A549 (cell line): ENCODE measurements around the gene SATB2. TPM values are rescaled to one million over a fixed set of nuclear protein-coding genes. Genes with fewer than 3 reads are reported as not detected.

Experiments used
- ATAC-seq, 2 experiments: fragments of 200-7000 bp in 1 of 2; fragments of >200 bp in 1 of 2; cut with Nextera tagmentation in 1 of 2; cut with Tn5 transposase in 1 of 2; 3 replicates each; pipeline versions ENCODE4 v1.8.0 to v1.9.1; 2018 to 2020; ENCODE audit warnings: mild to moderate bottlenecking in 1 of 2, moderate library complexity in 1 of 2
- CTCF ChIA-PET: fragments of 300-600 bp; sonication (Branson Sonifier 250); formaldehyde crosslinking; extraction: SDS; loops from one replicate; lab custom pipeline; 2021; ENCODE audit warnings: antibody characterized with exemption, inconsistent platforms; lab: Yijun Ruan, JAX
- POLR2A ChIA-PET: fragments of 350-600 bp; formaldehyde crosslinking; extraction: SDS; loops from one replicate; lab custom pipeline; 2021; ENCODE audit warnings: antibody characterized with exemption, inconsistent platforms; lab: Yijun Ruan, JAX
- DNase-seq, 2 experiments: peaks; one replicate each; pipeline versions ENCODE4 v3.0.0 to v3.0.0-alpha.2; 2011 to 2016; ENCODE audit warnings: low read depth in 1 of 2, low spot score in 1 of 2
- FAIRE-seq: peaks from 2 replicates; lab custom pipeline; 2011; peaks lifted over from hg19 to GRCh38; lab: Jason Lieb, UNC
- H3K27ac ChIP-seq, 2 experiments: fragments of >200 bp; sonication (Bioruptor Twin); formaldehyde crosslinking; 3 replicates each; pipeline ENCODE4 v1.5.1; 2016 to 2017
- H3K4me1 ChIP-seq: fragments of >200 bp; sonication (Bioruptor Twin); formaldehyde crosslinking; 3 replicates; pipeline ENCODE4 v1.6.1; 2016
- H3K4me2 ChIP-seq: fragments of >200 bp; sonication (Bioruptor Twin); formaldehyde crosslinking; 3 replicates; pipeline ENCODE4 v1.6.1; 2016
- H3K4me3 ChIP-seq: fragments of >200 bp; sonication (Bioruptor Twin); formaldehyde crosslinking; 3 replicates; pipeline ENCODE4 v1.5.1; 2016
- H3K9me3 ChIP-seq: fragments of >200 bp; sonication (Bioruptor Twin); formaldehyde crosslinking; 3 replicates; pipeline ENCODE4 v1.6.1; 2016
- BHLHE40 ChIP-seq: IDR thresholded peaks from 2 replicates; pipeline ENCODE4 v1.6.1; 2012; ENCODE audit warnings: low read depth, low read length, inconsistent platforms
- CBX2 ChIP-seq: fragments of 200-600 bp; sonication (generic); IDR thresholded peaks from 2 replicates; pipeline ENCODE4 v1.6.1; 2016; ENCODE audit warnings: low read depth, mild to moderate bottlenecking, borderline replicate concordance
- CEBPB ChIP-seq, 2 experiments: fragments of >200 bp in 1 of 2; sonication (Bioruptor Twin) in 1 of 2; formaldehyde crosslinking in 1 of 2; IDR thresholded peaks; 2 replicates each; pipeline ENCODE4 v1.6.1; 2012 to 2016
- EHF ChIP-seq: fragments of 250-450 bp; sonication (Bioruptor Pico); IDR thresholded peaks from 2 replicates; pipeline ENCODE4 v1.5.0; 2020; ENCODE audit warnings: mild to moderate bottlenecking
- EHMT2 ChIP-seq: fragments of 200-600 bp; sonication (generic); IDR thresholded peaks from 2 replicates; pipeline ENCODE4 v1.6.1; 2016; ENCODE audit warnings: antibody characterized with exemption, low read depth, mild to moderate bottlenecking, moderate library complexity
- FOXS1 ChIP-seq: fragments of 250-450 bp; sonication (Bioruptor Pico); IDR thresholded peaks from 2 replicates; pipeline ENCODE4 v1.5.0; 2020; ENCODE audit warnings: mild to moderate bottlenecking, moderate library complexity
- HOXB13 ChIP-seq: fragments of 250-450 bp; sonication (Bioruptor Pico); IDR thresholded peaks from 2 replicates; pipeline ENCODE4 v1.5.0; 2020; ENCODE audit warnings: low read depth, mild to moderate bottlenecking, moderate library complexity
- NPAS2 ChIP-seq: fragments of 250-450 bp; sonication (Bioruptor Pico); IDR thresholded peaks from 2 replicates; pipeline ENCODE4 v1.8.0; 2022; ENCODE audit warnings: mild to moderate bottlenecking, moderate library complexity, borderline replicate concordance
- RAD21 ChIP-seq, 2 experiments: fragments of >200 bp in 1 of 2; sonication (Bioruptor Twin) in 1 of 2; formaldehyde crosslinking in 1 of 2; IDR thresholded peaks in 1 of 2; conservative IDR thresholded peaks in 1 of 2; 2 replicates in 1 of 2; 3 replicates in 1 of 2; pipeline ENCODE4 v1.6.1; 2012 to 2018; ENCODE audit warnings: inconsistent platforms in 1 of 2
- RFX5 ChIP-seq: fragments of 450-650 bp; IDR thresholded peaks from 2 replicates; pipeline ENCODE4 v1.7.1; 2014; ENCODE audit warnings: antibody characterized with exemption, mild to moderate bottlenecking, moderate library complexity
- SMC3 ChIP-seq: fragments of >200 bp; sonication (Bioruptor Twin); formaldehyde crosslinking; IDR thresholded peaks from 3 replicates; pipeline ENCODE4 v1.6.1; 2018; ENCODE audit warnings: inconsistent platforms
- ZC3H11A ChIP-seq: fragments of 450-650 bp; IDR thresholded peaks from 2 replicates; pipeline ENCODE4 v1.6.1; 2014; ENCODE audit warnings: antibody characterized with exemption, mild to moderate bottlenecking
- ZNF302 ChIP-seq: fragments of 250-450 bp; sonication (Bioruptor Pico); IDR thresholded peaks from 2 replicates; pipeline ENCODE4 v1.9.0; 2021; ENCODE audit warnings: inconsistent platforms, mild to moderate bottlenecking, moderate library complexity
- WGBS: methylation state at CpG from one replicate; pipeline ENCODE4 v1.1.6; 2017; ENCODE audit errors: missing lambda C conversion rate; 5-methylcytosine and 5-hydroxymethylcytosine counted together
- polyA plus RNA-seq, 4 experiments: library from polyadenylated mRNA; depleted of rRNA in 3 of 4; stranded (reverse); fragments of >200 nt; fragmentation: RNase III in 1 of 4; extraction: RNeasy Plus Mini Kit Qiagen cat#74134 plus additional on column Dnase treatment in 1 of 4; gene quantifications; 2 replicates in 3 of 4; 3 replicates in 1 of 4; pipeline ENCODE4 v1.2.3, GENCODE V29; 2011 to 2017
- TF ChIP-seq, protein P1 (sequence below): IDR thresholded peaks from 2 replicates; pipeline ENCODE4 v1.6.1; 2012
- TF ChIP-seq, protein P2 (sequence below): fragments of 150-350 bp; IDR thresholded peaks from 2 replicates; pipeline ENCODE4 v1.6.1; 2014; ENCODE audit warnings: low read depth, mild to moderate bottlenecking, low read length
- TF ChIP-seq, protein P3 (sequence below): IDR thresholded peaks from 2 replicates; pipeline ENCODE4 v1.6.1; 2012
- TF ChIP-seq, protein P4 (sequence below): fragments of >200 bp; sonication (Bioruptor Twin); formaldehyde crosslinking; IDR thresholded peaks from 3 replicates; pipeline ENCODE4 v1.5.1; 2016
- TF ChIP-seq, protein P5 (sequence below): fragments of 250-450 bp; sonication (Bioruptor Pico); IDR thresholded peaks from 2 replicates; pipeline ENCODE4 v1.5.0; 2020; ENCODE audit warnings: low read depth, mild to moderate bottlenecking, moderate library complexity

SATB2 gene
- polyA plus RNA-seq, 2 of the 4 experiments (the other 2 are of a cell fraction) = 1.9 to 3.4 TPM

DNA sequence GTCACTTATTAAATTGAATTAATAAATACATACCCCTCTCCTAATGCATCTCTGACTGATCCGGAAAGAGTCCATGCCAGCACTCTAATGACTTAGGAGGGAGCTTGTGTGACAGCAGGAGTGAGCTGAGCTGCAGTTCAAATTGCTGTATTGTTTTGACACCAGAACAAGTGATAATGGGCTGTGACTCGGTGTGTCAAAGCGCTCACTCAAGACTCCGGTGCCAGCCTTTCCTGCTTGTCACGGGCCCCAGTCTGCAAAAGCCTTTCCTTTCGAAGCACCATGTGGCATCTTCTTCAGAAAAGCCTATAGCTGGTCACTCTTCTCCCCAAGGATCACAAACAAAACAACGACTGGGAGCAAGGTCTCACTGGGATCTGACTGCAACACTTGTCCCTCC lies 43.3 kb downstream of the SATB2 start (continued):
- TF ChIP-seq, protein P1, sequence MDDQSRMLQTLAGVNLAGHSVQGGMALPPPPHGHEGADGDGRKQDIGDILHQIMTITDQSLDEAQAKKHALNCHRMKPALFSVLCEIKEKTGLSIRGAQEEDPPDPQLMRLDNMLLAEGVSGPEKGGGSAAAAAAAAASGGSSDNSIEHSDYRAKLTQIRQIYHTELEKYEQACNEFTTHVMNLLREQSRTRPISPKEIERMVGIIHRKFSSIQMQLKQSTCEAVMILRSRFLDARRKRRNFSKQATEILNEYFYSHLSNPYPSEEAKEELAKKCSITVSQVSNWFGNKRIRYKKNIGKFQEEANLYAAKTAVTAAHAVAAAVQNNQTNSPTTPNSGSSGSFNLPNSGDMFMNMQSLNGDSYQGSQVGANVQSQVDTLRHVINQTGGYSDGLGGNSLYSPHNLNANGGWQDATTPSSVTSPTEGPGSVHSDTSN = no peak

DNA sequence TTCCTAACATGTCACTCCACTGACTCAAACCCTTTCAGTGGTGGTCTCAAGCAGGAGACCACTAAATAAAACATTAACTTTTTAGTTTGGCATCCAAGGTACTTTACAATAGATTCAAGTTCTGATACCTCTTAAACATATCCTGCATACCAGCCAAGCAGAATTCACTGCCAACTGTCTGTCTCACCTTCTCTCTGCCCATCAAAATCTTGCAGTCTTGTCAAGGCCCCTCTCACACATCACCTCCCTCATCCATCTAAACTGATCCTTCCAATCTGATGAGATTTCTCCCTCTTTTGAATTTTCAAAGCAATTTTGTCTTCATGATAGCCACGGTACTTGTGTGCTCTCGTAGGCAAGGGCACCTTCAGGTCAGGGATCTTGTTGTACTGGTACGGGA lies 43.7 kb downstream of the SATB2 start:
- Histone ChIP-seq H3K27ac (no peak overlapping the region), H3K4me3 (no peak overlapping the region), H3K4me2 (no peak overlapping the region), H3K9me3 (no peaks in the 10 kb centered on the region), H3K4me1 (no peaks in the 10 kb centered on the region)
- no peak for DNase-seq
- ATAC-seq = no peak
- ChIA-PET CTCF (no interaction called here), POLR2A (no interaction called here)
- TF ChIP-seq, protein P2, sequence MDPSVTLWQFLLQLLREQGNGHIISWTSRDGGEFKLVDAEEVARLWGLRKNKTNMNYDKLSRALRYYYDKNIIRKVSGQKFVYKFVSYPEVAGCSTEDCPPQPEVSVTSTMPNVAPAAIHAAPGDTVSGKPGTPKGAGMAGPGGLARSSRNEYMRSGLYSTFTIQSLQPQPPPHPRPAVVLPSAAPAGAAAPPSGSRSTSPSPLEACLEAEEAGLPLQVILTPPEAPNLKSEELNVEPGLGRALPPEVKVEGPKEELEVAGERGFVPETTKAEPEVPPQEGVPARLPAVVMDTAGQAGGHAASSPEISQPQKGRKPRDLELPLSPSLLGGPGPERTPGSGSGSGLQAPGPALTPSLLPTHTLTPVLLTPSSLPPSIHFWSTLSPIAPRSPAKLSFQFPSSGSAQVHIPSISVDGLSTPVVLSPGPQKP = no peak
- TF ChIP-seq, protein P3, sequence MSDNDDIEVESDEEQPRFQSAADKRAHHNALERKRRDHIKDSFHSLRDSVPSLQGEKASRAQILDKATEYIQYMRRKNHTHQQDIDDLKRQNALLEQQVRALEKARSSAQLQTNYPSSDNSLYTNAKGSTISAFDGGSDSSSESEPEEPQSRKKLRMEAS = no peak
- no peak for TF ChIP-seq ZC3H11A
- no peak for TF ChIP-seq NPAS2 (CRISPR knock-in tag)
- TF ChIP-seq, protein P4, sequence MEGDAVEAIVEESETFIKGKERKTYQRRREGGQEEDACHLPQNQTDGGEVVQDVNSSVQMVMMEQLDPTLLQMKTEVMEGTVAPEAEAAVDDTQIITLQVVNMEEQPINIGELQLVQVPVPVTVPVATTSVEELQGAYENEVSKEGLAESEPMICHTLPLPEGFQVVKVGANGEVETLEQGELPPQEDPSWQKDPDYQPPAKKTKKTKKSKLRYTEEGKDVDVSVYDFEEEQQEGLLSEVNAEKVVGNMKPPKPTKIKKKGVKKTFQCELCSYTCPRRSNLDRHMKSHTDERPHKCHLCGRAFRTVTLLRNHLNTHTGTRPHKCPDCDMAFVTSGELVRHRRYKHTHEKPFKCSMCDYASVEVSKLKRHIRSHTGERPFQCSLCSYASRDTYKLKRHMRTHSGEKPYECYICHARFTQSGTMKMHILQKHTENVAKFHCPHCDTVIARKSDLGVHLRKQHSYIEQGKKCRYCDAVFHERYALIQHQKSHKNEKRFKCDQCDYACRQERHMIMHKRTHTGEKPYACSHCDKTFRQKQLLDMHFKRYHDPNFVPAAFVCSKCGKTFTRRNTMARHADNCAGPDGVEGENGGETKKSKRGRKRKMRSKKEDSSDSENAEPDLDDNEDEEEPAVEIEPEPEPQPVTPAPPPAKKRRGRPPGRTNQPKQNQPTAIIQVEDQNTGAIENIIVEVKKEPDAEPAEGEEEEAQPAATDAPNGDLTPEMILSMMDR = no peak
- no peak for TF ChIP-seq CEBPB (IDR thresholded peaks at IDR 0.05)
- no peak for TF ChIP-seq SMC3
- no peak for TF ChIP-seq HOXB13
- TF ChIP-seq RAD21 (conservative IDR thresholded peaks at IDR 0.05 in 1 of 2, IDR thresholded peaks at IDR 0.05 in 1 of 2) = no peak
- no peak for TF ChIP-seq FOXS1 (CRISPR knock-in tag)
- TF ChIP-seq BHLHE40 = no peak
- TF ChIP-seq EHMT2 = no peak
- no peak for TF ChIP-seq EHF (CRISPR knock-in tag)
- TF ChIP-seq, protein P1 = no peak
- no peak for TF ChIP-seq ZNF302
- TF ChIP-seq CBX2 = no peak
- TF ChIP-seq RFX5 = no peak
- TF ChIP-seq, protein P5, sequence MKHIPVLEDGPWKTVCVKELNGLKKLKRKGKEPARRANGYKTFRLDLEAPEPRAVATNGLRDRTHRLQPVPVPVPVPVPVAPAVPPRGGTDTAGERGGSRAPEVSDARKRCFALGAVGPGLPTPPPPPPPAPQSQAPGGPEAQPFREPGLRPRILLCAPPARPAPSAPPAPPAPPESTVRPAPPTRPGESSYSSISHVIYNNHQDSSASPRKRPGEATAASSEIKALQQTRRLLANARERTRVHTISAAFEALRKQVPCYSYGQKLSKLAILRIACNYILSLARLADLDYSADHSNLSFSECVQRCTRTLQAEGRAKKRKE (CRISPR knock-in tag) = no peak
- FAIRE-seq = no peak
- 95% methylated on average over 3 of the region's 3 CpGs for WGBS
